SJCRH30 (cell line): ENCODE results near the gene SMU1. TPM values are rescaled to one million over a fixed set of nuclear protein-coding genes. Genes with fewer than 3 reads are reported as not detected.
"Not testable (repeated sequence)": the region's sequence is repeated elsewhere in the genome, so short reads cannot be mapped to it uniquely, and the experiment has no call there.

Experiments used
- DNase-seq, 2 experiments: peaks; one replicate each; pipeline ENCODE4 v3.0.0-alpha.2; 2015 to 2020
- H3K27ac ChIP-seq: fragments of 250-450 bp; sonication (Bioruptor Pico); 2 replicates; pipeline ENCODE4 v1.5.1; 2020; ENCODE audit warnings: mild to moderate bottlenecking, moderate library complexity
- H3K27me3 ChIP-seq: fragments of 250-450 bp; sonication (Bioruptor Pico); 2 replicates; pipeline ENCODE4 v1.5.1; 2020; ENCODE audit warnings: mild to moderate bottlenecking, moderate library complexity
- H3K36me3 ChIP-seq: fragments of 250-450 bp; sonication (Bioruptor Pico); 2 replicates; pipeline ENCODE4 v1.5.1; 2020; ENCODE audit warnings: mild to moderate bottlenecking, moderate library complexity
- H3K4me1 ChIP-seq: fragments of 250-450 bp; sonication (Bioruptor Pico); 2 replicates; pipeline ENCODE4 v1.5.1; 2020; ENCODE audit warnings: mild to moderate bottlenecking, moderate library complexity
- H3K4me3 ChIP-seq: fragments of 250-450 bp; sonication (Bioruptor Pico); 2 replicates; pipeline ENCODE4 v1.5.1; 2020; ENCODE audit warnings: mild to moderate bottlenecking, moderate library complexity
- H3K9me3 ChIP-seq: fragments of 250-450 bp; sonication (Bioruptor Pico); replicated peaks from 2 replicates; pipeline ENCODE4 v1.5.1; 2020; ENCODE audit warnings: mild to moderate bottlenecking, moderate library complexity
- total RNA-seq: library from RNA; depleted of rRNA; stranded (reverse); fragments of >200 nt; shearing (Covaris generic); gene quantifications from 2 replicates; pipeline ENCODE4 v1.2.3, GENCODE V29; 2014

Gene SMU1
- total RNA-seq, 1 experiment from 2014 or later: 30.4 TPM

- Histone ChIP-seq H3K27ac (no peak overlapping the region), H3K4me3 (no peak overlapping the region), H3K4me1 (peaks cover 6% of the 10 kb centered on the region; the same call in 1 of the 2 replicates), H3K27me3 (no peaks in the 10 kb centered on the region), H3K36me3 (peaks cover 22% of the 10 kb centered on the region), H3K9me3 (no peaks in the 10 kb centered on the region)
- DNase-seq: no peak
Measured at GRCh38 chr9:33022755-33023154, 53.7 kb downstream of the SMU1 start.

GRCh38 chr9:33022303-33022702 is 54.2 kb downstream of the SMU1 start:
- peaks cover 6% of the 10 kb centered on the region; the same call in 1 of the 2 replicates for H3K4me1 ChIP-seq
- no peak overlapping the region for H3K4me3 ChIP-seq
- peaks cover 18% of the 10 kb centered on the region for H3K36me3 ChIP-seq
- H3K9me3 ChIP-seq: no peaks in the 10 kb centered on the region
- no peak for DNase-seq
- no peaks in the 10 kb centered on the region for H3K27me3 ChIP-seq
- no peak overlapping the region for H3K27ac ChIP-seq

- no peaks in the 10 kb centered on the region for H3K27me3 ChIP-seq
- no peak overlapping the region for H3K4me3 ChIP-seq
- H3K9me3 ChIP-seq: no peaks in the 10 kb centered on the region
- DNase-seq: no peak
- H3K27ac ChIP-seq: no peak overlapping the region
- H3K36me3 ChIP-seq: peaks cover 5% of the 10 kb centered on the region; the same call in 1 of the 2 replicates
- H3K4me1 ChIP-seq: peaks cover 6% of the 10 kb centered on the region; the same call in 1 of the 2 replicates
Measured at GRCh38 chr9:33019797-33020196, 56.7 kb downstream of the SMU1 start.

- Histone ChIP-seq H3K4me3 (no peak overlapping the region), H3K9me3 (no peaks in the 10 kb centered on the region), H3K27ac (no peak overlapping the region), H3K36me3 (peaks cover 5% of the 10 kb centered on the region; the same call in 1 of the 2 replicates), H3K27me3 (no peaks in the 10 kb centered on the region), H3K4me1 (no peaks in the 10 kb centered on the region)
- no peak for DNase-seq
Measured at GRCh38 chr9:33017283-33018041, 59.0 kb downstream of the SMU1 start.

- no peaks in the 10 kb centered on the region for H3K9me3 ChIP-seq
- DNase-seq: no peak
- no peaks in the 10 kb centered on the region for H3K27me3 ChIP-seq
- H3K4me1 ChIP-seq: no peaks in the 10 kb centered on the region
- H3K27ac ChIP-seq: no peak overlapping the region
- H3K36me3 ChIP-seq: 0 out of 2 replicates have a peak, but pooled peaks cover 3% of the 10 kb centered on the region
- H3K4me3 ChIP-seq: no peak overlapping the region
Measured at GRCh38 chr9:33014665-33015014, 61.8 kb downstream of the SMU1 start.

GRCh38 chr9:33013962-33014664 is 62.4 kb downstream of the SMU1 start:
- H3K4me3 ChIP-seq: no peak overlapping the region

GRCh38 chr9:33012328-33013069 is 64.0 kb downstream of the SMU1 start:
- no peaks in the 10 kb centered on the region for H3K36me3 ChIP-seq
- DNase-seq: peak in 1 of 2 experiments; percentile 13

More at GRCh38 chr9:33013962-33014664, 62.4 kb downstream of the SMU1 start:
- H3K9me3 ChIP-seq: no peaks in the 10 kb centered on the region
- H3K27me3 ChIP-seq: no peaks in the 10 kb centered on the region
- 0 out of 2 replicates have a peak, but pooled peaks cover 2% of the 10 kb centered on the region for H3K36me3 ChIP-seq
- DNase-seq: no peak
- H3K4me1 ChIP-seq: no peaks in the 10 kb centered on the region
- H3K27ac ChIP-seq: no peak overlapping the region

GRCh38 chr9:33011831-33012230 is 64.6 kb downstream of the SMU1 start:
- H3K4me3 ChIP-seq: no peak overlapping the region
- no peak for DNase-seq

More at GRCh38 chr9:33012328-33013069, 64.0 kb downstream of the SMU1 start:
- H3K9me3 ChIP-seq: no peaks in the 10 kb centered on the region
- H3K4me3 ChIP-seq: no peak overlapping the region
- H3K4me1 ChIP-seq: no peaks in the 10 kb centered on the region
- no peak overlapping the region for H3K27ac ChIP-seq
- no peaks in the 10 kb centered on the region for H3K27me3 ChIP-seq

GRCh38 chr9:33007755-33008154 is 68.7 kb downstream of the SMU1 start:
- Histone ChIP-seq H3K27me3 (no peaks in the 10 kb centered on the region), H3K9me3 (no peaks in the 10 kb centered on the region), H3K4me1 (no peaks in the 10 kb centered on the region), H3K36me3 (no peaks in the 10 kb centered on the region; the same call in 1 of the 2 replicates), H3K27ac (no peak overlapping the region), H3K4me3 (no peak overlapping the region)
- DNase-seq: no peak

More at GRCh38 chr9:33011831-33012230, 64.6 kb downstream of the SMU1 start:
- H3K27me3 ChIP-seq: no peaks in the 10 kb centered on the region
- H3K9me3 ChIP-seq: no peaks in the 10 kb centered on the region
- no peaks in the 10 kb centered on the region for H3K4me1 ChIP-seq
- no peaks in the 10 kb centered on the region for H3K36me3 ChIP-seq
- H3K27ac ChIP-seq: no peak overlapping the region

- not testable (repeated sequence) for H3K36me3 ChIP-seq, H3K4me1 ChIP-seq, H3K9me3 ChIP-seq, H3K27ac ChIP-seq, H3K27me3 ChIP-seq, DNase-seq, H3K4me3 ChIP-seq
Measured at GRCh38 chr9:33005335-33005734, 71.1 kb downstream of the SMU1 start.

GRCh38 chr9:33000682-33001055 is 75.8 kb downstream of the SMU1 start:
- not testable (repeated sequence) for H3K36me3 ChIP-seq, H3K9me3 ChIP-seq, H3K4me1 ChIP-seq, H3K27me3 ChIP-seq
- H3K4me3 ChIP-seq: peak overlapping the region; percentile 66
- DNase-seq: peak in 1 of 2 experiments; percentile 23
- peak overlapping the region; percentile 39 for H3K27ac ChIP-seq

- no peak overlapping the region for H3K27ac ChIP-seq
- no peak for DNase-seq
Measured at GRCh38 chr9:32992595-32993238, 83.8 kb downstream of the SMU1 start.

GRCh38 chr9:32991897-32992594 is 84.4 kb downstream of the SMU1 start:
- H3K4me3 ChIP-seq: no peak overlapping the region
- no peaks in the 10 kb centered on the region for H3K9me3 ChIP-seq
- no peak overlapping the region for H3K27ac ChIP-seq
- H3K4me1 ChIP-seq: no peaks in the 10 kb centered on the region
- no peak for DNase-seq
- peaks cover 13% of the 10 kb centered on the region for H3K36me3 ChIP-seq
- H3K27me3 ChIP-seq: no peaks in the 10 kb centered on the region

More at GRCh38 chr9:32992595-32993238, 83.8 kb downstream of the SMU1 start:
- Histone ChIP-seq H3K4me3 (no peak overlapping the region), H3K9me3 (no peaks in the 10 kb centered on the region), H3K4me1 (no peaks in the 10 kb centered on the region), H3K36me3 (peaks cover 6% of the 10 kb centered on the region), H3K27me3 (no peaks in the 10 kb centered on the region)
